ENCODE data around the gene DNAJC16.
"Not testable (repeated sequence)": the region's sequence is repeated elsewhere in the genome, so short reads cannot be mapped to it uniquely, and the experiment has no call there.

DNAJC16 gene

GRCh38 chr1:15526490-15527339 is at the start of gene DNAJC16:
Gene DNAJC16, plus strand, starts transcription at chr1:15526848. Its CDS starts 2,258 bp downstream, at chr1:15529106.
- in situ Hi-C loops (cut with MboI; ENCODE audit: low sequenced_read_pairs): no loop called here

GRCh38 chr1:15476927-15477326 is 49.7 kb upstream of the DNAJC16 start:
- in situ Hi-C loops (cut with MboI; ENCODE audit: low sequenced_read_pairs): no loop called here

- in situ Hi-C loops (cut with MboI; ENCODE audit: low sequenced_read_pairs): no loop called here
These were observed 48.9 kb upstream of the DNAJC16 start for GRCh38 chr1:15477646-15478212.

- in situ Hi-C loops (cut with MboI; ENCODE audit: low sequenced_read_pairs): no loop called here
These were observed 46.8 kb upstream of the DNAJC16 start for GRCh38 chr1:15479654-15480347.

- in situ Hi-C loops (cut with MboI; ENCODE audit: low sequenced_read_pairs): not testable (repeated sequence)
These were observed 44.2 kb upstream of the DNAJC16 start for GRCh38 chr1:15482455-15482854.

GRCh38 chr1:15482983-15483543 is 43.6 kb upstream of the DNAJC16 start:
- in situ Hi-C loops (cut with MboI; ENCODE audit: low sequenced_read_pairs): not testable (repeated sequence)

GRCh38 chr1:15483971-15484370 is 42.7 kb upstream of the DNAJC16 start:
- in situ Hi-C loops (cut with MboI; ENCODE audit: low sequenced_read_pairs): no loop called here

- in situ Hi-C loops (cut with MboI; ENCODE audit: low sequenced_read_pairs): not testable (repeated sequence)
These were observed 42.2 kb upstream of the DNAJC16 start for GRCh38 chr1:15484443-15484842.

- in situ Hi-C loops (cut with MboI; ENCODE audit: low sequenced_read_pairs): no loop called here
These were observed 41.0 kb upstream of the DNAJC16 start for GRCh38 chr1:15485636-15486035.

- in situ Hi-C loops (cut with MboI; ENCODE audit: low sequenced_read_pairs): not testable (repeated sequence)
These were observed 39.6 kb upstream of the DNAJC16 start for GRCh38 chr1:15486844-15487610.

GRCh38 chr1:15488371-15488770 is 38.3 kb upstream of the DNAJC16 start:
- in situ Hi-C loops (cut with MboI; ENCODE audit: low sequenced_read_pairs): no loop called here

- in situ Hi-C loops (cut with MboI; ENCODE audit: low sequenced_read_pairs): no loop called here
These were observed 37.5 kb upstream of the DNAJC16 start for GRCh38 chr1:15489052-15489736.

GRCh38 chr1:15491010-15491409 is 35.6 kb upstream of the DNAJC16 start:
- in situ Hi-C loops (cut with MboI; ENCODE audit: low sequenced_read_pairs): not testable (repeated sequence)

- in situ Hi-C loops (cut with MboI; ENCODE audit: low sequenced_read_pairs): no loop called here
These were observed 34.1 kb upstream of the DNAJC16 start for GRCh38 chr1:15492596-15492995.

GRCh38 chr1:15493869-15494390 is 32.7 kb upstream of the DNAJC16 start:
- in situ Hi-C loops (cut with MboI; ENCODE audit: low sequenced_read_pairs): no loop called here

- in situ Hi-C loops (cut with MboI; ENCODE audit: low sequenced_read_pairs): no loop called here
These were observed 26.2 kb upstream of the DNAJC16 start for GRCh38 chr1:15500184-15501178.

GRCh38 chr1:15501208-15502032 is 25.2 kb upstream of the DNAJC16 start:
- in situ Hi-C loops (cut with MboI; ENCODE audit: low sequenced_read_pairs): no loop called here

GRCh38 chr1:15504436-15504835 is 22.2 kb upstream of the DNAJC16 start:
- in situ Hi-C loops (cut with MboI; ENCODE audit: low sequenced_read_pairs): no loop called here

Data from HL-60/S4 (cell line).